ENCODE data around the gene COX6B2. TPM values are rescaled to one million over a fixed set of nuclear protein-coding genes. Genes with fewer than 3 reads are reported as not detected.
A peak's percentile ranks its signal among the peaks of the same experiment; 100 is the strongest.

Gene COX6B2
- total and polyA plus RNA-seq, 2 of the 13 experiments (the other 11 are each of a cell fraction or from before 2014, with no cell fraction given), result 0.21 TPM; not detected in 1

GRCh38 chr19:55333870-55334269 lies 20.6 kb downstream of the COX6B2 start (continued):
- no peak for TF ChIP-seq HBP1 (CRISPR knock-in tag; IDR thresholded peaks at IDR 0.05; ENCODE audit: low read depth)
- TF ChIP-seq SNRNP70 (IDR thresholded peaks at IDR 0.05; ENCODE audit: low read depth, low read length), result no peak
- TF ChIP-seq TERF1 (CRISPR knock-in tag; IDR thresholded peaks at IDR 0.05), result no peak
- peak; percentile 81; the same call in 1 of the 2 replicates for TF ChIP-seq NCOR1 (IDR thresholded peaks at IDR 0.05; ENCODE audit: borderline replicate concordance, low read length)
- TF ChIP-seq ZEB1 (IDR thresholded peaks at IDR 0.05; ENCODE audit: insufficient replicate concordance, low read depth), result no peak
- TF ChIP-seq AHR (CRISPR knock-in tag; IDR thresholded peaks at IDR 0.05), result no peak
- TF ChIP-seq ZNF512 (CRISPR knock-in tag; IDR thresholded peaks at IDR 0.05), result no peak
- TF ChIP-seq ZNF670 (CRISPR knock-in tag; IDR thresholded peaks at IDR 0.05; ENCODE audit: borderline replicate concordance), result peak; percentile 46; the same call in 1 of the 2 replicates
- no peak for TF ChIP-seq ZBTB46 (CRISPR knock-in tag; IDR thresholded peaks at IDR 0.05; ENCODE audit: borderline replicate concordance)
- no peak for TF ChIP-seq ZNF513 (CRISPR knock-in tag; conservative IDR thresholded peaks at IDR 0.05)
- TF ChIP-seq ESRRA (CRISPR knock-in tag; IDR thresholded peaks at IDR 0.05; ENCODE audit: low read depth), result no peak
- TF ChIP-seq GATAD2A (CRISPR knock-in tag; IDR thresholded peaks at IDR 0.05), result peak; percentile 78
- TF ChIP-seq LRRFIP1 (CRISPR knock-in tag; conservative IDR thresholded peaks at IDR 0.05), result no peak
- no peak for TF ChIP-seq U2AF1 (optimal IDR thresholded peaks at IDR 0.05; ENCODE audit: low read depth, low read length)
- no peak for TF ChIP-seq ZBTB10 (CRISPR knock-in tag; IDR thresholded peaks at IDR 0.05; ENCODE audit: borderline replicate concordance)
- no peak for TF ChIP-seq GABPB1 (CRISPR knock-in tag; IDR thresholded peaks at IDR 0.05)
- TF ChIP-seq DMAP1 (CRISPR knock-in tag; IDR thresholded peaks at IDR 0.05), result peak; percentile 69

Data from HepG2 (cell line).